SW 1271 (cell line): ENCODE measurements around the gene PRSS16.
"Not testable (repeated sequence)": the region's sequence is repeated elsewhere in the genome, so short reads cannot be mapped to it uniquely, and the experiment has no call there.

Experiments
- DNase-seq, 2 experiments: peaks; one replicate each; lab custom pipeline; 2025; lab: John Stamatoyannopoulos, UW

PRSS16 gene

DNA sequence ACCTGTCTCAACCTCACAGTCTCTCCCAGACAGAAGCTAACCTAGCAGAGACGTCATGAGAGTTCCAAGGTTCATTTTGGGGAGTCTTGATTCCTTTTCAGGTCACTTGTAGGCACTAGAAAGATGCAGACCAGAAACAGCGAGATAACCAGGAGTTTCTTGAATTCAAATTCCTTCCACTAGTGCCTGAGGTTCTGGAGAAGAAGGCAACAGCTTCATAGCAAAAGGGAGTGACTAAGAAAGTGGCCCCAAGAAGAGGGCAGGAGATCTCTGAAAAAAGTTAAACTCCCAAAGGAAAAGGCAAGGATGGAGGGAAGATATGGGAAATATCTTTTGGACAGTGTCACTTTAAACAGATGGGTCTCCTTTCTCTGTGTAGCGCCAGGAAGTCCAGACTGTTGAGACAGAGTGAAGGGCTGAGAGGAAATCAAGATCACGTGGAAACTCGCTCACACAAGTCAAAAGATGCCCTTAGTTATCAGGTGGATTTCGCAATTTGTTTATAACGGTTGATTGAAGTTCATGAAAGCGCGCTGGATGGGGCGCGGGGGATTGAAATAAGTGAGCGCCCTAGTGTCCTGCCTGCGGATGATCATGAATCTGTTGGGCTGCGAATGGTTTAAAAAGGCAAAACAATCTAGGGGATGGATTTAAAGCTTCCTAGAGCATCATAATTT, 4.8 kb upstream of the PRSS16 start:
- no peak for DNase-seq

GRCh38 chr6:27248783-27249182, 1.3 kb downstream of the PRSS16 start:
- DNase-seq, result no peak

DNA sequence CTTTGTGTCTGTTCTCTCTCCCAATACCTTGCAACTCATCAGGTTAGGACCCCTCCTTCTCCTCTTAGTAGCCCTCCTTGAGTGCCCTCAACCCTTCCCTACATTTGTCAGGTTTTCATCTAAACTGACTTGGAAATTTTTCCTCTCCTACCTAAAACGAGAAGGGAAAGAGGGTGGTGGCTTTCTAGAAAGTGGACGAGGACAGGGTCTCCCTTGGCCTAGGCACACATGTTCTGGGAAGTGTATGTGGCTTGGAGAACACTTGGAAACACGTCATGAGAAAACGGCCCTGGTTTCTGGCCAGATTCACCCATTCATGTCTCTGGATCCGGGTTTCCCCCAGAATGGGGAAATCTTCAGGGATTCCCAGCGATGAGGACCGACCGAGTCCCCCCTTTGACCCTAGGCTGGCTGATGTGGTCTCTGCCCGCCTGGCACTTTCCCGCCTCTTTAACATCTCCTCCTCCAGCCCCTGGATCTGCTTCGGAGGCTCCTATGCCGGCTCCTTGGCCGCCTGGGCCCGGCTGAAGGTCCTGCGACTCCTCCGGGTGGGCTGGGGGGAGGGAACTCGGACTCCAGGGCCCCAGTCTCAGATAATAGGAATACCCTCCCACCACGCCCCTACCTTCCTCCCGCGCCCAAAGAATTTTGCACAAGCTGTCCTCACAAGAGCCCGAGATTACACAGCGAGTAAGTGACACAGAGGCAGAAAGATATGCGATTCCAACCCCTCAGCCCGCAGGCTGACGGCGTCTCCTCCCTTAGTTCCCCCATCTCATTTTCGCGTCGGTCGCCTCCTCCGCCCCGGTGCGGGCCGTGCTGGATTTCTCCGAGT, 3.0 kb downstream of the PRSS16 start:
- no peak for DNase-seq

- peak; percentile 82 to 90 for DNase-seq
Observed at GRCh38 chr6:27251112-27251605, 3.7 kb downstream of the PRSS16 start.

DNA sequence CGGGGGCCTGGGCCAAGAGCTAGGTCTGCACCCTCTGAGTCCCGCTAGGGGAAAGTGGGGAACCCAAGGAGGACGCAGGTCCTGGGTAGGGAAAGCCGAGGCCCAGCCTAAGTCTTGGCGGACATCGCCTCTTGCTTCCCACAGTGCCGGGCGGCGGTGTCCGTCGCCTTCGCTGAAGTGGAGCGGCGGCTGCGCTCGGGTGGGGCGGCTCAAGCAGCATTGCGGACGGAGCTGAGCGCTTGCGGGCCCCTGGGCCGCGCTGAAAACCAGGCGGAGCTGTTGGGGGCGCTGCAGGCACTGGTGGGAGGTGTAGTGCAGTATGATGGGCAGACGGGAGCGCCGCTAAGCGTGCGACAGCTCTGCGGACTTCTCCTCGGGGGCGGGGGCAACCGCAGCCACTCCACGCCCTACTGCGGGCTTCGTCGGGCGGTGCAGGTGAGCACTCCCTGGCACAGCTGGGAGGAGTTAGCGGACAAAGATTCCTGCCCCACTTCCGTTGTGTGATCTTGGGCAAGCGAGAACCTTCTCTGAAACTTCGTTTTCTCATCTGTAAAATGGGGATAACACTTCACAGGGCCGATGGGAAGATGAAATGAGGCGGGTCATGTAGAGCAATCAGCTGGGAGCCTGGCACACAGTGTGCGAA, 4.2 kb downstream of the PRSS16 start:
- DNase-seq, result peak; percentile 70 to 88

DNA sequence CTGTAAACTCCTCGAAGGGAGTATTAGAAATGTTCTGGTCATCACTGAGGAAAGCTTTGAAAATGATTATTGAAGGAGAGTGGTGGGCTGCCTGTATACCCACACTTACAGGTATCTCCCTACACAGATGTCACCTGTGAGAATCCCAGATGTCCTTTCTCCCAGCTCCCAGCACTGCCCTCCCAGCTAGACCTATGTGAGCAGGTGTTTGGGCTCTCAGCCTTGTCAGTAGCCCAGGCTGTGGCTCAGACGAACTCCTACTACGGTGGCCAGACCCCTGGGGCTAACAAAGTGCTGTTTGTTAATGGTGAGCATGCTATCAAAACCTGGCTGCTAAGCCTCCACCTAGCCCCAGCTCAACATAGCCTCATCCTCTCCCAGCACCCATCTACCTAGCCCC, 7.1 kb downstream of the PRSS16 start:
- DNase-seq, result no peak

DNA sequence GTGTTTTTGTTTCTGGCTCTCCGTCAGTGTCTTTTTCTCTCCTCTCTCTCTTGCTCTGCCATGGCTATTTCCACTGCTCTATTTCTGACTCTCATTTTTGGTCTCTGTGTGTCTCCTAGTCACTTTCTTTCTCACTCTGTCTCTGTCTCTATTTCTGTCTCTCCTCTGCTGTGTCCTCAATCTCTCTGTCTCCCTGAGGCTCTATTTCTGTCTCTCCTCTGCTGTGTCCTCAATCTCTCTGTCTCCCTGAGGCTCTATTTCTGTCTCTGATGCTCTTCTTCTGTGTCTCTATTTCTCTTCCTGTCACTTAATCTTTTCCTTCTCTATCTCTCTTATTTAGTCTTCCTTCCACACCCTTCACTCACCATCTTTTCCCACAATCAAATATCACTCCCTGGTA, 8.4 kb downstream of the PRSS16 start:
- no peak for DNase-seq

DNA sequence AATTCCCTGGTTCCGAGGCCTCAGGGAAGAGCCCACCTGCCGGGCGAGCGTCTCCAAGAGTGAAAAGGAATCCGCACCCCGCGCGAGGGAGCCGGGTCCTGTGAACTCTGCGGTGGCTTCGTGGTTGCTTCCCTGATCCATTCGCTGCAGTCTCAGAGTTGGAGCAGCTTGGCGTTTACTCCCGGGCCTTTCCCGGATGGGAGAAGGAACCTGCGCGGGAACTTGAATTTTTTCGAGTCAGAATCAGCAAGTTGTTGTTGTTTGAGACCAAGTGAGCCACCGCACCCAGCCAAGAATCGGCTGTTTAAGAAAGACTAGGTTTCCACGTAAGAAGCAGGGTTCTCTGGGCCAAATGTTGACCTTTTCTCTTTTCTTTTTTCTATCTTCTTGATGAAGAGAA, 12.9 kb downstream of the PRSS16 start:
- no peak for DNase-seq

GRCh38 chr6:27260836-27261375, 13.4 kb downstream of the PRSS16 start:
- no peak for DNase-seq

DNA sequence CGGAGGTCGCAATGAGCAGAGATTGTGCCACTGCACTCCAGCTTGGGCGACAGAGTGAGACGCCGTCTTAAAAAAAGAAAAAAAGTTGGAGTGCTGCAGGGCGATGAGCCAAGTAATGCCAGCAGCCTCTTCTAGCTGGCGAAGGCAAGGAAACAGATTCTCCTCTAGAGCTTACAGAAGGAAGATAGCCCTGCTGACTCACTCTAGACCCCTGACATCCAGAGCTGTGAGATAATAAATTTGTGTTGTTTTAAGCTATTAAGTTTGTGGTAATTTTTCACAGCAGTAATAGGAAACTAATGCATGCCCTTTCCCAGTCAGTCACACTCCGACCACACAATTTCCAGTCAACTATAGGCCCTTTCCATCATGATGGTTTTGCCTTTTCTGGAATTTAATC, 16.4 kb downstream of the PRSS16 start:
- no peak for DNase-seq

- not testable (repeated sequence) for DNase-seq
Observed at GRCh38 chr6:27267003-27267402, 19.5 kb downstream of the PRSS16 start.

DNA sequence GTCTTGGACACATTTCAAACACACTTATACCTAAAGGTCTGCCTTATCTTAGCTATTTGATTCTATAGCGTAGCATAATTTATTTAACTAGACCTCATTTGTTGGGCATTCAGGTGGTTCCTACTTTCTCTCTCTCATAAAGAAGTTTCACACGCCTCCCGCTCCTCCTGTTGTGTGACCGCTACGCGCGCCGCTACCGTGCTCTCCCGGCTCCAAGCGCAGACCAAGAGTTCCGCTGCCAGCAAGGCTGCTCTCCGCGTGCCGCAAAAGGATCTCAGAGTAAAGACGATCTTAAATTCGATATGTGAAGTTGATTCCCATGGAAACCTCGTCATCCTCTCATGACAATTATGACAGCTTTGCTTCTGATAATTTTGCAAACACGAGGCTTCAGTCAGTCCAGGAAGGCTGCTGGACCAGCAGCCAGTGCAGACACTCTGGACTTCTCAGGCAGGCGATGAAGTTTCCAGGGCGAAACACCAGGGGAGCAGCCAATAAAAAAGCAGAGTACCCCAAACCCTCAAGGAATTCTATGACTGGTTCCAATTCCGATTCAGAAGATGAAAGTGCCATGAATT, 20.4 kb downstream of the PRSS16 start:
- no peak for DNase-seq

DNA sequence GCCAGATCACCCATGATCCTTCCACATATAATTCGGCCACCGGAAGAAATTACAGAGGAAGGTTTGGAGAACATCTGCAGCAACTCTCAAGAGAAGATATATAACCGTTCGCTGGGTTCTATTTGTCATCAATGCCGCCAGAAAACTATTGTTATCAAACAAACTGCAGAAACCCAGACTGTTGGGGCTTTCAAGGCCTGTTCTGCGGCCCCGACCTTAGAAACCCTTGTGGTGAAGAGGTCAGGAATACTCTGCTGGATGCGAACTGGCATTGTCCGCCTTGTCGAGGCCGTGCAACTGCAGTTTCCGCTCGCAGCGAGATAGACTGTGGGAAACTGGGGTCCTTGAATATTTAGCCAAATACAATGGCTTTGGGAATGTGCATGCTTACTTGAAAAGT, 21.3 kb downstream of the PRSS16 start:
- DNase-seq, result no peak

DNA sequence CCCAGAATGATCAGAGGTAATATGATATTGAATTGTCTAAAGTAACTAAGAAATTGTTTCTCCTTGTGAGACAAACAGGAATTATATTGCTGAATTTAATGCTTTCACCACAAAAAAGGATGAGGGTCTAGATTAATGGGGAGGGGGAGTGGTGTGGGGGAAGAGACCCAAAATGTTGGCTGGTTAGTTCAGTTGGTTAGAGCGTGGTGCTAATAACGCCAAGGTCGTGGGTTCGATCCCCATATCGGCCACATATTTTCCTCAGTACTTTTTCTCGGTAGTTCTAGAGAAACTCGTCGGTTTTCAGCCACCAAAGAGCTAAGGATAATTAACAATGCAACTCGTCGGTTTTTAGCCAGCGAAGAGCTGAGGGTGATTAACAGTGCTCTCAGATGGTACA, 26.3 kb downstream of the PRSS16 start:
- DNase-seq, result no peak

DNA sequence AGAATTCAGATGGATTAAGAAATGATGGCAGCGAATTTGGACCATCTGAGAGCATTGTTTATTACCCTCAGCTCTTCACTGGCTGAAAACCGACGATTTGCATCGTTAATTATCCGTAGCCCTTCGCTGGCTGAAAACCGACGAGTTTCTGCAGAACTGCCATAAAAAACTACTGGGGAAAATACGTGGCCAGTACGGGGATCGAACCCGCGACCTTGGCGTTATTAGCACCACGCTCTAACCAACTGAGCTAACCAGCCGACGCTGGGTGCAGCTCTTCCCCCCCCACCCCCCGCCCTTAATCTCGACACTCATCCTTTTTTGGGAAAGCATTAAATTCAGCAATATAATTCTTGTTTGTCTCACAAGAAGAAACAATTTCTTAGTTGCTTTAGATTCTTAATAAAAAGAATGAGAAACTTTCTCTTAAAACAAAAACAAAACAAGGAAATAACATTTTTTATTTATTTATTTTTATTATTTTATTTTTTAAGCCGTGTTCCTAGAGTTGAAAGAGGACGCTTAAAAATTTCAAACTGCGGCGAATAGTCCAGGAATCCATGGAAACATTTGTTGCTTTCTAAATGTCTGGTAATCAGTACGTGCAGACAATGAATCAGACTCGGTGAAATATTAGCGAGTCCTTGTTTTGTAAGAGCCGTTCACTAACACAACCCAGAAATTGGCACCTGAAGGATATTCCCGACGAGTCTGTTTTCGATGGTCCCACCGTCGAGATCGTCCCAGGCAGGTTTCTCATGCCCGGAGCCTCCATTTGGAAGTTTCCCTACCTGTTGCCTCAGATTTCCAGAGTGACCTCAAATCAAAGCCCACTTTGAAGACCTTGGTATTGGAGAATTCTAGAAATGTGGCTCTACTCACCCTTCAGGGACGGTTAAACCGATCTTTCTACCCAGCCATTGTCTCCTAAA, 27.8 kb downstream of the PRSS16 start:
- DNase-seq, result no peak

- no peak for DNase-seq
Observed at GRCh38 chr6:27279513-27280063, 32.1 kb downstream of the PRSS16 start.

GRCh38 chr6:27280064-27280539, 32.6 kb downstream of the PRSS16 start:
- peak; percentile 51 to 74 for DNase-seq

DNA sequence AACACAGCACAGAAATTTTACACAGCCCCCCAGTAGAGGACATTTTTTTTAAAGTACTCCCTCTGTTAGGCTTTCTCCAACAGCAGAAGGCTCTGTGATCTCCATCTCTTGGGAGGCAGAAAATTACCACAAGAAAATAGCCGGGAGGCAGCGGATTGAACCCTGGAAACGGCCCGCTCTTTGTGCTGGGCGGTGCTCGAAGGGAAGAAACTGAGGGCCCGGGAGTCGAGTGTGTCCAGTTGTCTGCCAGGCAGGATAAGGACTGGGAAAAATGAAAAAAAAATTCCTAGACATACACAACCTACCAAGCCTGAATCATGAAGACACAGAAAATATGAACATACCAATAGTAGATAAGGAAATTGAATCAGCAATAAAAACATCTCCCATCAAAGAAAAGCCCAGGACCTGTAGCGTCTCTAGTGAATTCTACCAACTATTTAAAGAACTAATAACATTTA, 33.1 kb downstream of the PRSS16 start:
- peak; percentile 43 to 74 for DNase-seq

GRCh38 chr6:27281105-27281539, 33.6 kb downstream of the PRSS16 start:
- no peak for DNase-seq

DNA sequence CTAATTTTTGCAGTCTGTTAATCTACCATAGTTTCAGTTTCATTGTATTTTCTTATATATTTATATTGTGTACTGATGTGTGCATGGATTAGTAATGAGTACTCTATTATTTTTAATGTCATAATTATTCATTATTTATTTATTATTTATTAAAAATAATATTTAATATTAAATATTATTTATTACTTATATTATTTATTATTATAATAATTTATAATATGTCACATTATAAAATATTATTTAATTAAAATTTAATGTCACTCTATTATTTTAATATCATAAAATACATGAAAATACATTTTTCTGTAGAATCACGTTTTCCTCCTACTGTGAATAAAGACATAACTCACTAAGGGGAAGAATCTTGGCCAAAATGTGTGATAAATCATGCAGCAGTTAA, 34.1 kb downstream of the PRSS16 start:
- DNase-seq, result no peak
